Cardiac septum (tissue), 1 donor: ENCODE data around the gene OST4. TPM values are rescaled to one million over a fixed set of nuclear protein-coding genes. Genes with fewer than 3 reads are reported as not detected.
A peak's percentile ranks its signal among the peaks of the same experiment; 100 is the strongest.
"Not testable (repeated sequence)": the region's sequence is repeated elsewhere in the genome, so short reads cannot be mapped to it uniquely, and the experiment has no call there.

Experiments
- DNase-seq: peaks from one replicate; pipeline ENCODE4 v3.0.0-alpha.2; 2020; ENCODE audit warnings: low spot score
- intact Hi-C: fragments of 100-400 bp; cut with DNase I; formaldehyde crosslinking; loops from one replicate; pipeline ENCODE4 v1.14.0; 2022
- long read RNA-seq: library from polyadenylated mRNA; unstranded; transcript quantifications from one replicate; pipeline ENCODE4 v2.0.0, GENCODE V29; 2021
- total RNA-seq: library from RNA; stranded (reverse); fragmentation: NEBNext Ultra II Directional; extraction: Animal tissue kit (Norgen Biotek cat#: 25700); gene quantifications from one replicate; pipeline ENCODE4 v1.2.1, GENCODE V29; 2021
- donor health status: DM: no; HTN: no; CAD: no.

The OST4 gene
- total RNA-seq: 339 TPM
- long read RNA-seq, transcript OST4-203 (3 exons, 561 nt): major isoform, 184 of 187 reads
- long read RNA-seq, partial matches to known transcripts: 0 of 187 reads
- long read RNA-seq, other reads (novel, unspliced or antisense): 1 of 187 reads

GRCh38 chr2:27071277-27071989 is at the start of gene OST4:
TSS of gene OST4 (minus strand) at chr2:27071654.
- intact Hi-C loops: loop anchor here (1.0 to 5.0 kb wide), 2 partner anchors 10 to 39 kb away; partner anchors contain the start of gene TMEM214
- peak; percentile 98 for DNase-seq

- DNase-seq, intact Hi-C loops: not testable (repeated sequence)
These were observed 47.8 kb upstream of the OST4 start for GRCh38 chr2:27119330-27119670.

GRCh38 chr2:27118525-27119329 is 47.3 kb upstream of the OST4 start, which contains the start of gene CGREF1:
TSS of gene CGREF1 (minus strand) at chr2:27119128. CDS start at chr2:27104366, 14,762 bp downstream.
- intact Hi-C loops: no loop called here
- no peak for DNase-seq

GRCh38 chr2:27117995-27118524 is 46.6 kb upstream of the OST4 start:
- intact Hi-C loops: no loop called here
- DNase-seq: no peak

- no peak for DNase-seq
- intact Hi-C loops: no loop called here
These were observed 44.1 kb upstream of the OST4 start for GRCh38 chr2:27115519-27115918.

- DNase-seq, intact Hi-C loops: not testable (repeated sequence)
These were observed 40.1 kb upstream of the OST4 start for GRCh38 chr2:27111392-27112078.

GRCh38 chr2:27110603-27111352 is 39.3 kb upstream of the OST4 start:
- intact Hi-C loops, DNase-seq: not testable (repeated sequence)

DNA sequence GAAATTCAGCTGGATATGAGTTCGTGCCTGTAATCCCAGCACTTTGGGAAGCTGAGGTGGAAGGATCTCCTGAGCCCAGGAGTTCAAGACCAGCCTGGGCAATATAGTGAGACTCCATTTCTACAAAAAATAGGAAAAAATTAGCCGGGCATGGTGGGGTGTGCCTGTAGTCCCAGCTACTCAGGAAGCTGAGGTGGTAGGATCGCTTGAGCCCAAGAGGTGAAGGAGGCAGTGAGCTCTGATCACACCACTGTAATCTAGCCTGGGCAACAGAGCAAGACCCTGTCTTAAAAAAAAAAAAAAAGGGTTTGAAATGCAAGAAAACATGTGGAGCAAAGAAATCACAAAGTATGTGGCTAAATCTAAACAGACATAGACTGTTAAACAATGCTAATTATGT is 37.6 kb upstream of the OST4 start:
- DNase-seq: no peak
- intact Hi-C loops: no loop called here

DNA sequence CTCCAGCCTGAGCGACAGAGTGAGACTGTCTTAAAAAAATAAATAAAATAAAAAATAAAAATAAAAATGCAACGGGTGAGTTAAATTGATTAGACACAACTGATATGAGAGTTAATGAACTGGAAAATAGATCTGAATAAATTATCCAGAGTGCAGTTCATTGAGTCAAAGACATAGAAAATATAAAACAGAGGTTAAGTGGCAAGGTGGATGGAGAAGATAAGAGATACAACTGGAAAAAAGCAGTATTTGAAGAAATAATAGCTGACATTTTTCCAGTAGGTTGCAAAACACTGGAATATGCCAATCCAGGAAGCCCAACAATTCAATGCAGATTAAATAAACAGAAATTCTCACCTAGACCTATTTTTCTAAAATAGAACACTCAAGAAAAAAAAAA is 36.8 kb upstream of the OST4 start:
- intact Hi-C loops: no loop called here

GRCh38 chr2:27105981-27106380 is 34.5 kb upstream of the OST4 start:
- intact Hi-C loops: no loop called here
- DNase-seq: no peak

More for the DNA sequence above, 36.8 kb upstream of the OST4 start:
- DNase-seq: no peak

DNA sequence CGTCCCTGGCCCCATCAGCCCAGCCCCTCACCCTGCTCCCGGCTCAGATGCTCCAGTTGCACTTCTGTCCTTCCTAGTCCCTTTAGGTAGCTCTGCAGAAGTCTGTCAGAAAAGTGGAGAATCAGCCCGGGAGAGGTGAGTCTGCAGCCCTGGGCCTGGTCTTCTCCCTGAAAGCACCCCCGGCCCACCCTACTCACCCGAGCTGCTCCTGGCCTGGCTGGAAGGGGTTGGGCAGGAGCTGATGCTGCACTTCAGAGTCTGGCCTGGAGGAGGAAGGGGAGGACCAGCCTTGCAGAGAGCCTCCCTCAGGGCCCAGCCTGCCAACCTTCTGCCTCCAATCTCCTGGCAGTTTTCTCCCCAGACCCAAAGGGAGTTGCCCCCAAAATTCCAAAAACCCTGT is 30.9 kb upstream of the OST4 start:
- intact Hi-C loops: no loop called here
- no peak for DNase-seq

- intact Hi-C loops: no loop called here
- DNase-seq: no peak
These were observed 28.6 kb upstream of the OST4 start for GRCh38 chr2:27100036-27100435.

DNA sequence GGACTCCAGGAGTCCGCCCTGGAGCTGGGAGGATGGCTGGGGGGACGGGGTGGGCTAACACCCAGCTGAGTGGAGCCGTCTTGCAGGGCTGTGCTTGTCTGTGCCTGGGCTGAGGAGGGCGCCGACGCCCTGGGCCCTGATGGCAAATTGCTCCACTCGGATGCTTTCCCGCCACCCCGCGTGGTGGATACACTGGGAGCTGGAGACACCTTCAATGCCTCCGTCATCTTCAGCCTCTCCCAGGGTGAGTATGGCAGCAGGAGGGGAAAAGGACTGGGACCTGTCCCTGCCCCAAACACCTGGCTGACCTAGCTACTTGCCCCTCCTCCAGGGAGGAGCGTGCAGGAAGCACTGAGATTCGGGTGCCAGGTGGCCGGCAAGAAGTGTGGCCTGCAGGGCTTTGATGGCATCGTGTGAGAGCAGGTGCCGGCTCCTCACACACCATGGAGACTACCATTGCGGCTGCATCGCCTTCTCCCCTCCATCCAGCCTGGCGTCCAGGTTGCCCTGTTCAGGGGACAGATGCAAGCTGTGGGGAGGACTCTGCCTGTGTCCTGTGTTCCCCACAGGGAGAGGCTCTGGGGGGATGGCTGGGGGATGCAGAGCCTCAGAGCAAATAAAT is 28.0 kb upstream of the OST4 start:
- no peak for DNase-seq
- intact Hi-C loops: loop anchor here (2.0 to 5.0 kb wide), 4 partner anchors 91 to 203 kb away; partner anchors contain the start of genes ATRAID, SLC5A6 and TRIM54

DNA sequence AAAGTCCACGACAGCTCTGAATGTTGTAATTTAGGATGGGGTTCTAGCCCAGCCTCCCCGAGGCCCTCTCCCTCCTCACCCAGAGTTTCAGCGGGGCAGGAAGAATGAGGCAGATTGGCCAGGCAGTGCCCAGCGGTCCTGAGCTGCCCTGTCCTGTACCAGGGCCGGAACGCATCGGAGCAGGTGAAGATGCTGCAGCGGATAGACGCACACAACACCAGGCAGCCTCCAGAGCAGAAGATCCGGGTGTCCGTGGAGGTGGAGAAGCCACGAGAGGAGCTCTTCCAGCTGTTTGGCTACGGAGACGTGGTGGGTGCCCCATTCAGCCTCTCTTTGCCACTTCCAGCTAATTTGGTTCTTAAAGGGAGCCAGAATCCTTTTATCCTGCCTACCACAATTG is 25.9 kb upstream of the OST4 start:
- DNase-seq: no peak
- intact Hi-C loops: loop anchor here (5.0 kb wide), 3 partner anchors 115 to 205 kb away; partner anchors contain the start of genes ATRAID, SLC5A6 and TRIM54

DNA sequence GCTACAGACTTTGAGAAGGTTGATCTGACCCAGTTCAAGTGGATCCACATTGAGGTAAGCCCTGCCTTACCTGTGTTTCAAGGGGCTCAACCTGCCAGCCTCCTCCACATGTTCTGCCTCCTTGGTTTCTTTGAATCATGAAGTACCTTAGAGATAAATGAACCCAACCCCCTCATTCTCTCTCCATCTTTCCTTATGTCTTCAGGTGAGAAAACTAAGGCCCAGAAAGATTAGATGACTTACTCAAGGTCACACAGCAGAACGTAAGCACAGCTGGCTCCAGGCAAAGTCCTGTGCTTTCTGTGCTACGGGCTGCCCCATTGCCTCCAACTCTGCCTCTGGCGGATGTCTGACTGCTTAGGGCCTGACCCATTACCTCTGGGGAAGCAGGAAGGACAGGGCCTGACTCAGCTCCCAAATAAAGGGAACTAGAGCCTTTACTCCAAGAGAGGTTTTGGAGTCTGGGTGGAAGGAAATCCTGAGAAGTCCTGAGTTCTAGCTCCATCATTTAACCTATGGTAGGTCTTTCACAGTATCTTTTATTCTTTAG is 25.4 kb upstream of the OST4 start:
- DNase-seq: no peak

DNA sequence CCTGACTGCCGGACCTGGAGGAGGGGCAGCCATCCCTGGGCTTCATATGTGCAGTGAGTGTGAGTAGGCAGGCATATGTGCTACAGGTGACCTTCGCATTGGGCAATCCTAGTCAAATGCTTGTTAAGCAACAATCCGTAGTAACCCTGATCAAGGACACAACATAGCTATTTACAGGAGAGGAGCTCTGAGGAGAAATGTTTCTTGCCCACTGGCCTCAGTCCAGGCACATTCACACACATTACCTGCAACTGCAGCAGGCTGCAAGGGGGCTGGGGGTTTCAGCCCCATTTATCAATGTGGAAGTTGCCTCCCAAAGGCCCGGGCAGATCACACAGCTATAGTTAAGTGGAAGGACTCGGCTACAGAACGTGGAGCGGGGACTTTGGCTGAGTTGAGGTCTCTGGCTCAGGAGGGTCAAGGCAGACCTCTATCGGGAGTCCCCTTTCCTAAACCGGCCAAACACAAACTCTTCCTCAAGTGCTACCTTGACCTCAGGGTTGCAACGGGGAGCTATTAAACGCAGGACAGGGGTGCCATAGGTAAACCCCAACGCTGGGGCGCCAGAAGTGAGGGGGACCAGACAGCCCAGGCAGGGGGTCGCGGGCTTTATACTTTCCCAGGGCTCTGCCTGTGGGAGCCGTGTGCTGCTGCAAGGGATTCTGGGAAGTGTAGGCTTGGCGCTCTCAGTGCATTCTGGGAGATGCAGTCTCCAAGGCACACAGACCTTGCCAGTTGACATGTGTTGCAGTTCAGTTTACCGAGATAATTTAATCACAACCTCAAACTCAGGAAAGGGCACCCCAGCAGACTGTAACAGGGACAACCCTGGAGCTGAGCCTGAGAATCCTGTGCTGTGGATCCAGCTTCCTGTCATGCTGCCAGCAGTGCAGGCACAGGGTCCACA is 24.5 kb upstream of the OST4 start:
- DNase-seq: no peak
- intact Hi-C loops: loop anchor here (5.0 kb wide), 3 partner anchors 116 to 206 kb away; partner anchors contain the start of genes ATRAID, SLC5A6 and TRIM54

More for the DNA sequence above, 25.4 kb upstream of the OST4 start:
- intact Hi-C loops: loop anchor here (5.0 kb wide), 3 partner anchors 115 to 205 kb away; partner anchors contain the start of genes ATRAID, SLC5A6 and TRIM54

GRCh38 chr2:27095427-27095744 is 23.9 kb upstream of the OST4 start:
- no peak for DNase-seq
- intact Hi-C loops: loop anchor here (5.0 kb wide), 3 partner anchors 117 to 207 kb away; partner anchors contain the start of genes ATRAID, SLC5A6 and TRIM54
